Uterus (tissue), 2 donors: Measurements from ENCODE around the gene AGXT.

Source experiments
- CTCF ChIP-seq, 4 experiments: fragments of 200-600 bp in 2 of 4; fragments of 450-650 bp in 2 of 4; sonication (generic) in 2 of 4; IDR thresholded peaks; one replicate each; pipeline ENCODE4 v1.5.1; 2016 to 2019; ENCODE audit warnings: antibody characterized with exemption in 4 of 4, mild to moderate bottlenecking in 2 of 4, moderate library complexity in 1 of 4
- POLR2A ChIP-seq, 2 donors: fragments of 450-650 bp; IDR thresholded peaks; one replicate each; pipeline ENCODE4 v1.6.1; 2016; ENCODE audit warnings: antibody characterized with exemption in 2 of 2, mild to moderate bottlenecking in 1 of 2, moderate library complexity in 1 of 2

DNA sequence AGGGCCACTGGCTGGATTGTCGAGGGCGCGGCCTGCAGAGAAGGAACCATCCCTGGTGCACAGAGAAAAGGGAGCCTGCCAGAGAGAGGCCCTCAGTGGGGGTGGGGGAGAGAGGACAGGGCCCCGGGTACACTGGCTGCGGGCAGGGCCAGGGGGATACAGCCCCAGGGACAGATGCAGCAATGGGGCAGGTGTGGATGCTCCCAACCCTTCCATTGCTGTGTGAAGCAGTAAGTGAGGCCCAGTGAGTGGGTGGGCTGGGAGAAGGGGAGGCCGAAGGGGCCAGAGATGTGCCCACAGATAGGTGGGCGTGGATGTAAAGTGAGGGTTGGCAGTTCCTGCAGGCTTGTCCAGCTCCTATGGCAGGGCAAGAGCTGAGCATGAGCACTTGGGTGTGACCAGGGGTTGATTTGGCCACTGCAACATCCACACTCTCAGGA is 7.4 kb downstream of the AGXT start:
- TF ChIP-seq CTCF (IDR thresholded peaks at IDR 0.05) (no peak), POLR2A (IDR thresholded peaks at IDR 0.05) (no peak)
